ENCODE measurements around the gene ARRDC1.

- TF ChIP-seq CTCF (IDR thresholded peaks at IDR 0.05) (no peak), POLR2A (IDR thresholded peaks at IDR 0.05) (no peak), EP300 (IDR thresholded peaks at IDR 0.05; ENCODE audit: low read depth) (no peak), POLR2AphosphoS5 (IDR thresholded peaks at IDR 0.05) (no peak)
These were observed 5.5 kb downstream of the ARRDC1 start for GRCh38 chr9:137610944-137611343.
